Measurements from ENCODE around the gene DLG2. TPM values are rescaled to one million over a fixed set of nuclear protein-coding genes. Genes with fewer than 3 reads are reported as not detected.

The DLG2 gene
- total and polyA plus RNA-seq, 2 donors (not counting 3 experiments of a cell fraction or from before 2014, with no cell fraction given) = 0.15 to 1.1 TPM

DNA sequence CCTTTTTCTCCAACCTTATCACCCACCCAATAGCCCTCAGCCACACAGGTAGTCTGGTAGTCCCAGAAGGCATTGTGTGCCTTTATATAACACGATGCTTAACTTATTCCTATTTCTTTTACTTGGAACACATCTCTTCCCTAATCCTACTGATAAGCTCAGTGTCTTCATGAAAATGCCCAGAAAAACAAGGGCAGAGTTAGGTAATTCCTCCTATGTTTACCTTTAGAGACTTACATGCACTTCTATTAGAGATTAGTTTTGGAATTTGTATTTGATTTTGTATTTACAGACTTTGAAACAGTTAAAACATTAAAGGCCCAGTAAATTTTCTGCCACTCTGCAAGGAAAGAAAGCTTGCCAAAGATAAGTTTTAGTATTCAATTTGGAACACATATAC is 1703.2 kb downstream of the DLG2 start:
- POLR2A ChIA-PET = no interaction called here
- CTCF ChIA-PET = no interaction called here
- H3K4me1 ChIP-seq (ENCODE audit: control insufficient read depth, extremely low read depth, insufficient read depth, low read length) = no peaks in the 10 kb centered on the region
- no peak overlapping the region for H3K4me3 ChIP-seq (replicated peaks in 1 of 3; ENCODE audit: insufficient read depth in 1 of 3, low read depth in 1 of 3, low read length in 3 of 3)
- intact Hi-C loops (cut with micrococcal nuclease) (no loop called here), dilution Hi-C loops (cut with MboI; ENCODE audit: extremely low pct_ligation_motif_present, low sequenced_read_pairs) (no loop called here)
- no peak overlapping the region for H2AFZ ChIP-seq (ENCODE audit: low read depth, low read length)
- H3K9ac ChIP-seq (replicated peaks; ENCODE audit: extremely low read depth, insufficient read depth, low read length) = no peak overlapping the region
- H3K9me1 ChIP-seq (replicated peaks; ENCODE audit: control insufficient read depth, extremely low read depth, insufficient read depth, low read length) = no peaks in the 10 kb centered on the region
- no peaks in the 10 kb centered on the region for H4K20me1 ChIP-seq (replicated peaks; ENCODE audit: control insufficient read depth, extremely low read depth, insufficient read depth, low read length)
- no peaks in the 10 kb centered on the region for H3K79me2 ChIP-seq (ENCODE audit: control insufficient read depth, insufficient read depth, low read length)
- DNase-seq (ENCODE audit: low read depth, low spot score) (no peak), FAIRE-seq (no peak)
- H3K36me3 ChIP-seq (ENCODE audit: control insufficient read depth in 2 of 2, extremely low read depth in 1 of 2, insufficient read depth in 2 of 2, low read length in 2 of 2) = no peaks in the 10 kb centered on the region
- H3K27me3 ChIP-seq (ENCODE audit: control insufficient read depth in 2 of 2, insufficient read depth in 2 of 2, low read length in 2 of 2) = no peaks in the 10 kb centered on the region
- H3K27ac ChIP-seq (ENCODE audit: insufficient read depth, low read depth, low read length) = no peak overlapping the region
- H3K9me3 ChIP-seq (replicated peaks; ENCODE audit: control insufficient read depth, insufficient read depth, low read length) = no peaks in the 10 kb centered on the region
- BruUV-seq (replicated peaks) = no TSS peak
- no peak for TF ChIP-seq GATA2 (IDR thresholded peaks at IDR 0.05; ENCODE audit: insufficient read depth, insufficient read length, low read depth, low read length)
- no peak for TF ChIP-seq POLR2AphosphoS5 (IDR thresholded peaks at IDR 0.05; ENCODE audit: insufficient read depth, low read depth, low read length)
- TF ChIP-seq MAX (IDR thresholded peaks at IDR 0.05; ENCODE audit: insufficient read depth, insufficient read length) = no peak
- no peak for TF ChIP-seq MYC (IDR thresholded peaks at IDR 0.05; ENCODE audit: low read depth, low read length)
- no peak for TF ChIP-seq POLR2A (IDR thresholded peaks at IDR 0.05; ENCODE audit: low read depth, low read length)
- no peak for TF ChIP-seq EZH2 (IDR thresholded peaks at IDR 0.05; ENCODE audit: borderline replicate concordance, low read depth, low read length, severe bottlenecking)
- TF ChIP-seq, protein P1, sequence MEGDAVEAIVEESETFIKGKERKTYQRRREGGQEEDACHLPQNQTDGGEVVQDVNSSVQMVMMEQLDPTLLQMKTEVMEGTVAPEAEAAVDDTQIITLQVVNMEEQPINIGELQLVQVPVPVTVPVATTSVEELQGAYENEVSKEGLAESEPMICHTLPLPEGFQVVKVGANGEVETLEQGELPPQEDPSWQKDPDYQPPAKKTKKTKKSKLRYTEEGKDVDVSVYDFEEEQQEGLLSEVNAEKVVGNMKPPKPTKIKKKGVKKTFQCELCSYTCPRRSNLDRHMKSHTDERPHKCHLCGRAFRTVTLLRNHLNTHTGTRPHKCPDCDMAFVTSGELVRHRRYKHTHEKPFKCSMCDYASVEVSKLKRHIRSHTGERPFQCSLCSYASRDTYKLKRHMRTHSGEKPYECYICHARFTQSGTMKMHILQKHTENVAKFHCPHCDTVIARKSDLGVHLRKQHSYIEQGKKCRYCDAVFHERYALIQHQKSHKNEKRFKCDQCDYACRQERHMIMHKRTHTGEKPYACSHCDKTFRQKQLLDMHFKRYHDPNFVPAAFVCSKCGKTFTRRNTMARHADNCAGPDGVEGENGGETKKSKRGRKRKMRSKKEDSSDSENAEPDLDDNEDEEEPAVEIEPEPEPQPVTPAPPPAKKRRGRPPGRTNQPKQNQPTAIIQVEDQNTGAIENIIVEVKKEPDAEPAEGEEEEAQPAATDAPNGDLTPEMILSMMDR (IDR thresholded peaks at IDR 0.05; ENCODE audit: extremely low read depth in 1 of 2, insufficient read depth in 1 of 2, low read depth in 1 of 2, low read length in 2 of 2) = no peak
- no peak for TF ChIP-seq FOS (IDR thresholded peaks at IDR 0.05; ENCODE audit: borderline replicate concordance, insufficient read depth, low read length)
- no peak for TF ChIP-seq JUN (IDR thresholded peaks at IDR 0.05; ENCODE audit: borderline replicate concordance, insufficient read depth, insufficient read length, low read depth)
- no peak overlapping the region for H3K4me2 ChIP-seq (ENCODE audit: insufficient read depth, low read length)
